HG02938 (cell line): ENCODE results near the gene SCARF2.
A peak's percentile ranks its signal among the peaks of the same experiment; 100 is the strongest.
"Not testable (repeated sequence)": the region's sequence is repeated elsewhere in the genome, so short reads cannot be mapped to it uniquely, and the experiment has no call there.

Source experiments
- ATAC-seq: cut with Tn5 transposase; IDR thresholded peaks from one replicate; pipeline ENCODE4 v1.9.1; 2021; ENCODE audit warnings: mild to moderate bottlenecking, moderate library complexity; ENCODE audit not compliant: unreplicated experiment

The SCARF2 gene

DNA sequence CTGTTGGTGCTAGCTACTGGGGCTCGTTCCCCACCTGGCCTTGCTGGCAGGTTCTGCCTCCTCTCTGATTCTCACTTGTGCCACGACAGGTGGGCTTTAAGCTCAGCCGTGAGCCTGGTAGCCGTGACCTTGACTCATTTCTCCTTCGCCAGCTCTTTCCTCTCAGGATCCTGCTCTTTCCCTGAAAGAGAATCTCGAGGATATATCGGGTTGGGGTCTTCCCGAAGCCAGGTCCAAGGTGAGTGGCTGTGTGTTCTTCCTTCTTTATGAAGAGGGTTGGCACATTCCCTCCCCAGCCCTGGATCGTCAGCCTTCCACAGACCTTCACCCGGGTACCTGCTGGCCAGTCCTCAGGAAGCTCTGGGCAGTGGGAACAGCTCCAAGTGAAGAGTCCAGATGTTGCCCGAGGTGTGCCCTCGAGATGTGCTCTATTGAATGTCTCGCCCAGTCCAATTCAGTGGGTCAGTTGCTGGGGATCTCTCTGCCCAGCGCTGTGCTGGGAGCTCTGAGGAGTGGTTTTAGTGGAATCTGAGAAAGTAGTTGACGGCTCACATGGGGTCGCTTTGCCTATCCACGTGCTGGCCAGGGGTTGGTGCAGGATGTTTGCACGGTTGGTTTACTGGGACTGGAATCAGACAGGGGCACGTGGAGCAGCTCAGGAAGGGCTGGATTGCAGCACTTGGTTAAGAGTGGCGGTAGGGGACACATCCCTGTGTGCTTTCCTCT, 42.3 kb downstream of the SCARF2 start:
- no peak for ATAC-seq

DNA sequence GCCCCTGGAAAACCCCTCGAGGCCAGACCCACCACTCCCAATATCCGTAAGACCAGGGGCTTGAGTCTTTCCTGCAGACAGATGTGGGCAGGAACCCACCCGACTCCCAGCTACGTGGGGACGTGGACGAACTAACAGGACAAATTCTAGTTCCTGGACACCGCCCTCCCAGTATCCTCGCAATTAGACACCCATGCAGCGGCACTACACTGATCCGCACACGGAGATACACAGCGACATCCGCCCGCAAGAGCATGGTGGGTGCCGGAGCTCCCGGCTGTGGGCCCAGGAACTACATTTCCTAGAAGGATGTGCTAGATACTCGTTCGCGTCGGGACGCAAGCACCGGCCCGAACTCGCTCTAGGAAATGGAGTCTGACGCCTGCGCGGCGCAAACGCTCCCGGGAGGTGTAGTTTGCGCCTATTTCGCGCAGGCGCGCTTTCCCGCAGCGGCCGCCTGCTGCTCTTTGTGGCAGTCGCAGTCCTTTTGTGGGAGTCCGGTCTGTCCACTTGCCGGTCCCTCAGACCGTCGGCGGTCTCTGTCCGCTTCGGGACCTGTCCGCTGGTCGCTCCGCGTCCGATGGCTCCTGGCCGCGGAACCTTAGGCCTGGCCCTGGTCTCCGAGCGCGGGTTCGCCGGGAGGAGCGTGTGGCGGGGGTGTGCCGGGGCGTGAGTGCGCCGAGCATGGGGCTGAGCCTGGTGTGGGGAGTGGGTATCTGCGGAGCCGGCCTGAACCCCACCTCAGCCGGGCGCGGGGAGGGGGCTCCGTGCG, 43.7 kb downstream of the SCARF2 start, which contains the start of gene ZNF74:
ZNF74 (plus strand) TSS at position 447 of the 772 bp plus-strand sequence. CDS start 478 bp downstream, outside the sequence.
- peak; percentile 72 for ATAC-seq

DNA sequence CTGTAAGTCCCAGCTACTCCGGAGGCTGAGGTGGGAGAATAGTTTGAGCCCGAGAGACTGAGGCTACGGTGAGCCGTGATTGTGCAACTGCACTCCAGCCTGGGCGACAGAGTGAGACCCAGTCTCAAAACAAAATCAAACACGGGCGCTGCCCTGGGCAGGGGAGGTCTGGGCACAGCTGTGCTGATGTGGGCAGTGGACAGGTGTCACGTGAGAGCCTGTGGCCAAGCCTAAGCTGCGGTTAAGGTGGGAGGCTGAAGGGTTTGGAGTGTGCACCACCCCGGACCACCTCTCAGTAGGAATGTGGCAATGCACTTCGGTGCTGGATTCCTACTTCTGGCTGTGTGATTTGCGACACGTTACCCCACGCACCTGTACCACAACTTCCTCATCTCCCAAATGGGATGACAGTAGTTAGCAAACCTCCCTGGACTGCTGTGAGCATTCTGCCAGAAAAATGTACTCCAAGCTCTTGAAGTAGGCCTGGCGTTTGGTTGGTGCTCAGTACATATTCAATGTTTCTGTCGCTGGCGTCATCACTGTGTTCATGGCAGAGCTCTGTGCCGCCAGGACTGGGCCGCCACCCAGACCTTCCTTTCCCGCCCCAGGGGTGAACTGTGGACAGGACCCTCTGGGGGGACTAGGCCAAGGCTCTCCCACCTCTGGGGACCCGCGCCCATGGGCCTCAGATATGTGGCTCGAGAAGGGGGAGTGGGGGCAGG, 44.5 kb downstream of the SCARF2 start:
- no peak for ATAC-seq

DNA sequence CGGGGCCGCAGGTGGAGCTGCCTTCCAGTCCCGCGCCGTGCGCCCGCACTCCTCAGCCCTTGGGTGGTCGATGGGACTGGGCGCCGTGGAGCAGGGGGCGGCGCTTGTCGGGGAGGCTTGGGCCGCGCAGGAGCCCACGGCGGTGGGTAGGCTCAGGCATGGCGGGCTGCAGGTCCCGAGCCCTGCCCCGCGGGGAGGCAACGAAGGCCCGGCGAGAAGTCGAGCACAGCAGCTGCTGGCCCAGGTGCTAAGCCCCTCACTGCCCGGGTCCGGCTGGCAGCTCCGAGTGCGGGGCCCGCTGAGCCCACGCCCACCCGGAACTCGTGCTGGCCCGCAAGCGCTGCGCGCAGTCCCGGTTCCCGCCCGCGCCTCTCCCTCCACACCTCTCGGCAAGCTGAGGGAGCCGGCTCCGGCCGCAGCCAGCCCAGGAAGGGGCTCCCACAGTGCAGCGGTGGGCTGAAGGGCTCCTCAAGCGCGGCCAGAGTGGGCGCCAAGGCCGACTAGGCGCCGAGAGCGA, 45.2 kb downstream of the SCARF2 start:
- ATAC-seq = not testable (repeated sequence)

DNA sequence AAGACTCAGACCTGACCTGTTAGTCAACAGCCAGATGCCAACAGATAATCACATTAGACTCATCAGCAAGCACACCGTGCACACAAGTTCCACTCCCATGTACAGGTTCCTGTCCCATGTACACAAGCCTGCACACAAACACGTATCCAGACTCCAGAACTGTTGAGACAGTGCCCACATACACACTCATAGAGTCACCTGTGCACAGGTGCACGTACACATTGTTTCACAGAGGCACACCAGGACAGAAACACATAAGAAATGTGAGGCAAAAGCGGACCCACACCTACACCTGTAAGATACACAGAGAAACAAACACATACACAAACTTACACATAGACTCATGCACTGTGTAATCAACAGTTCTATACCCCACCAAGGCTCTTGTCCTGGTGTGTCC, 46.4 kb downstream of the SCARF2 start:
- no peak for ATAC-seq

DNA sequence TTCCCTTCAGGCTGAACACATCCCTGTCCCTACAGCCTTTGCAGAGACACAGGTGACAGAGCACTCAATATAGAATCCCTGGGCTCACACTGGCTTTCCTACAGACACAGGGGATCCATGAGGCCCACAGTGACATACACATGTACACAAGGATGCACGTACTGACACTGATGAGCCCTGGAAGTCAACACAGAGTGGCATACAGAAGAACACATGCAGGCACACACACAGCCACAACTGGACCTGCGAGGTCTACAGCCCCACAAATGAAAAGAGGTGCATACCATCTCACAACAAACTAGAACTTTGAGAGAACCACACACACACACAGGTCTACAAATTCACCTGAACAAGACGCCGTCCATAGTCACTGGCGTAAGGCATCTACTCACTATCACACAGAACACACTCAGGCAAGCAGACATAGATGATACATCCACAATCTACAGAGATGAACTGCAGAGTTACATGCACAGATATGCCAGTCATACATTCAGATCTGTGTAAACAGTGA, 47.2 kb downstream of the SCARF2 start:
- ATAC-seq = no peak

GRCh38 chr22:20389288-20389687, 48.3 kb downstream of the SCARF2 start:
- ATAC-seq = no peak

GRCh38 chr22:20388200-20388599, 49.4 kb downstream of the SCARF2 start:
- ATAC-seq = no peak

DNA sequence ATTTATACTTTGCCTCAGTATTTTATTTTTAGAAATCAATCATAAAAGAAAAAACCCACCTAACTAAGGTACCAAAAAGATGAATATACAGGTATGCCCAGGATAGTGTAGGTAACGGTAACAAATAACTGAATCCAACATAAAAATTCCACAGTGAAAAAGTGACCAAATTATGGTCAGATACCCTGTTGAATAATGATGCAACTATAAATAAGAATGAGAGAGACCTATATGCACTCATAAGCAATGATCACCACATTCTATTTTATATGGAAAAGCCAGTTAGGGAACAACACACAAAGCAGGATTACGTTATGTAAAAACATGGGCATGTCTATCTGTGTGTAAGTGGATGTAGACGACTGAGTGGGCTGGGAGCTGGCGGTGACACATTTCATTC, 50.7 kb downstream of the SCARF2 start:
- ATAC-seq = no peak

- no peak for ATAC-seq
Measured at GRCh38 chr22:20386336-20386735, 51.3 kb downstream of the SCARF2 start.

DNA sequence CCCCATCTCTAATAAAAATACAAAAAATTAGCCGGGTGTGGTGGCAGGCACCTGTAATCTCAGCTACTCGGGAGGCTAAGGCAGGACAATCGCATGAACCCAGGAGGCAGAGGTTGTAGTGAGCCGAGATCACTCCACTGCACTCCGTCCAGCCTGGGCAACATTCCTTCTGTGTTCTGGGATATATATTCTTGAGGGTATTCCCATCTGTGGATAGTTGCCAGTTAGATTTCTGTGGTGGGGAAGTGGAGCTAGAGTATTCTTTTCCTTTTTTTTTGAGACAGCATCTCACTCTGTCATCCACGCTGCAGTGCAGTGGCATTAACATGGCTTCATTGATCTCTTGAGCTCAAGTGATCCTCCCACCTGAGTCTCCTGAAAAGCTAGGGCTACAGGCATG, 52.8 kb downstream of the SCARF2 start:
- ATAC-seq = no peak

GRCh38 chr22:20384171-20384570, 53.5 kb downstream of the SCARF2 start:
- ATAC-seq = no peak

GRCh38 chr22:20383538-20383937, 54.1 kb downstream of the SCARF2 start:
- no peak for ATAC-seq

GRCh38 chr22:20380486-20380885, 57.1 kb downstream of the SCARF2 start:
- no peak for ATAC-seq

GRCh38 chr22:20378684-20379083, 58.9 kb downstream of the SCARF2 start:
- ATAC-seq = not testable (repeated sequence)

GRCh38 chr22:20378110-20378509, 59.5 kb downstream of the SCARF2 start:
- no peak for ATAC-seq

- not testable (repeated sequence) for ATAC-seq
Measured at GRCh38 chr22:20376983-20377382, 60.6 kb downstream of the SCARF2 start.

DNA sequence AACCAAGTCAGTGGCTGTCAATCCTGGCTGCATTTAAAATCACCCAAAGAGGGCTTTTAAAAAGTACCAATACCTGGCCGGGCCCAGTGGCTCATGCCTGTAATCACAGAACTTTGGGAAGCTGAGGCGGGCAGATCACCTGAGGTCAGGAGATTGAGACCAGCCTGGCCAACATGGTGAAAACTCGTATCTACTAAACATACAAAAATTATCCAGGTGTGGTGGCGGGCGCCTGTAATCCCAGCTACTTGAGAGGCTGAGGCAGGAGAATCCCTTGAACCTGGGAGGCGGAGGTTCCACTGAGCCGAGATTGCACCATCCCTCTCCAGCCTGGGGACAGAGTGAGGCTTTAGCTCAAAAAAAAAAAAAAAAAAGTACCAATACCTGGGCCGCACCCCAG, 61.3 kb downstream of the SCARF2 start:
- ATAC-seq = not testable (repeated sequence)
